Fibroblast of villous mesenchyme (primary cell): ENCODE measurements around the gene LHFPL3. TPM values are rescaled to one million over a fixed set of nuclear protein-coding genes. Genes with fewer than 3 reads are reported as not detected.

Experiments used
- DNase-seq: peaks from one replicate; pipeline ENCODE4 v3.0.0-alpha.2; 2010; ENCODE audit warnings: low read depth
- H3K4me3 ChIP-seq: 2 replicates; pipeline ENCODE4 v1.5.1; 2011; ENCODE audit warnings: low read depth, mild to moderate bottlenecking, low read length
- total RNA-seq: library from RNA; depleted of rRNA; stranded (reverse); fragments of >200 nt; gene quantifications from 2 replicates; pipeline ENCODE4 v1.2.3, GENCODE V29; 2012
- TF ChIP-seq, protein P1 (sequence below): IDR thresholded peaks from 2 replicates; pipeline ENCODE4 v1.5.1; 2012; ENCODE audit warnings: low read depth, mild to moderate bottlenecking, low read length; ENCODE audit not compliant: insufficient read depth

The LHFPL3 gene
- total RNA-seq, 1 donor, result not detected

DNA sequence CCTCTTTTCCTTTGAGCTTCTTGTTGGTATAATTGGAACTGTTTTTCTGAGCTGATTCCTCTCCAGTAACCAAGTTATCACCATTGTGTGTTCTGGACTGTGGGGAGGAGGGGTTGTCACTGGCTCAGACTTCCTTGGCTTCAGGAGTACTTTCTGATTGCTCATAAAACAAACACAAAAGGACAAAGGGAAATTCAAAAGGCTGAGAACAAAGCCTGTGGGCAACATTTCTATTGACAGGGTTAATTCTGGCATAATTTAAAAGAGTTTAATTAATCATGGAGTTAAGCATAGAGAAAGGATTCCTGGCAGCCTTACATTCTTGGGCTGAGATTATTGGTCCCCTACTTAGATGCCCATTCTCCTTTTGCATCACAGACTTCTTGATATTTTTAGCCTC lies 462.7 kb downstream of the LHFPL3 start:
- TF ChIP-seq, protein P1, sequence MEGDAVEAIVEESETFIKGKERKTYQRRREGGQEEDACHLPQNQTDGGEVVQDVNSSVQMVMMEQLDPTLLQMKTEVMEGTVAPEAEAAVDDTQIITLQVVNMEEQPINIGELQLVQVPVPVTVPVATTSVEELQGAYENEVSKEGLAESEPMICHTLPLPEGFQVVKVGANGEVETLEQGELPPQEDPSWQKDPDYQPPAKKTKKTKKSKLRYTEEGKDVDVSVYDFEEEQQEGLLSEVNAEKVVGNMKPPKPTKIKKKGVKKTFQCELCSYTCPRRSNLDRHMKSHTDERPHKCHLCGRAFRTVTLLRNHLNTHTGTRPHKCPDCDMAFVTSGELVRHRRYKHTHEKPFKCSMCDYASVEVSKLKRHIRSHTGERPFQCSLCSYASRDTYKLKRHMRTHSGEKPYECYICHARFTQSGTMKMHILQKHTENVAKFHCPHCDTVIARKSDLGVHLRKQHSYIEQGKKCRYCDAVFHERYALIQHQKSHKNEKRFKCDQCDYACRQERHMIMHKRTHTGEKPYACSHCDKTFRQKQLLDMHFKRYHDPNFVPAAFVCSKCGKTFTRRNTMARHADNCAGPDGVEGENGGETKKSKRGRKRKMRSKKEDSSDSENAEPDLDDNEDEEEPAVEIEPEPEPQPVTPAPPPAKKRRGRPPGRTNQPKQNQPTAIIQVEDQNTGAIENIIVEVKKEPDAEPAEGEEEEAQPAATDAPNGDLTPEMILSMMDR, result no peak
- no peak overlapping the region for H3K4me3 ChIP-seq
- DNase-seq, result no peak

DNA sequence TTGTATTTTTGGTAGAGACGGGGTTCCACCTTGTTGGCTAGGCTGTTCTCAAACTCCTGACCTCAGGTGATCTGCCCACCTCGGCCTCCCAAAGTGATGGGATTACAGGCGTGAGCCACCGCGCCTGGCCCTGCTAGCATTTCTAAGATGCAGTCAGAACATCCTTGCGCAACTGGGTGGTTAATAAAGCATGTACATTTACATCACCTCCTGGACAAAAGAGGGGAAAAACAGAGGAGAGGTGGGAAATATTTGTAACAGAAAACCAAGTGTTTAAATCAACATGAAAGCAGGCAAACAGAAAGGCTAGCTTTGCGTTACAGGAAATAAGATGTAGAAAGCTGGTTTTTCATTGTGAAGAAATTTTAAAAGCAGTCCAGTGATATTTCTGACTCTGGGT lies 464.7 kb downstream of the LHFPL3 start:
- DNase-seq, result no peak
- TF ChIP-seq, protein P1, result no peak
- H3K4me3 ChIP-seq, result no peak overlapping the region

DNA sequence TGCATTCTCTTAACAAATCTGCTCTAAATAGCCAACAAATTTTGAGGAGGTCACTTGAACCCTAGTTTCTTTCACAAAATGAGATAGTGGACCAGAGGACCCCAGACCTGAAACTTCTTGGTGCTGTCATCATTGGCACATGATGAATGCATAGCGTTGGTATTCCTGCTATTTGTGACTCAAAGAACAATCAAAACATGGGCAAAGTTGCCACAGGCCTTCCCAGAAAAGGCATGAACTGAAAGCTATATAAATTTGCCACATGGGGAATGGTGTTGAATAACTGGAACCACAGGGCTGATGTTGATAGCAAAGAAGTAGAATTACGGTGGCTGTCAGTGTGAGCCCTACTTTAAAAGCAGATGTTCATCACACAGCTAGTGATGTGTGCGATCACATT lies 465.8 kb downstream of the LHFPL3 start:
- TF ChIP-seq, protein P1, result no peak
- H3K4me3 ChIP-seq, result no peak overlapping the region
- DNase-seq, result no peak

DNA sequence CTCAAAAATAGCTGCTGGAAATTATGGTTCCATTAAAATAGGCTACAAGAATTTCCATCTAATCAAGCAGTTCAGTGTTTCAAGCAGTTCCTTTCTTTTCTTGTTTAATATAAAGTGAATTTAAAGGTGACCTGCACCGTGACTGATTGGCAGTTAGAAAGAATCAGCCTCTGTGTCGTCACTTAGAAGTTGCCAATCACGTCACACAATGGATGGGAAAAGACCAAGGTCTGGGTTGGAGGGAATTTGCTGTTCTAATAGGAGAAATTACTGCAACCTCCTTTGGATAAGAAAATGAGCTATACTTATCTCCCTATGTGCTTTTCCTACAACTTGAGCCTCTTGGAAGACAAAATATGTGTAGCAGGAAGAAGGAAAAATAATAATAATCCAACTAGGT lies 466.2 kb downstream of the LHFPL3 start:
- no peak for DNase-seq
- H3K4me3 ChIP-seq, result no peak overlapping the region
- TF ChIP-seq, protein P1, result no peak

DNA sequence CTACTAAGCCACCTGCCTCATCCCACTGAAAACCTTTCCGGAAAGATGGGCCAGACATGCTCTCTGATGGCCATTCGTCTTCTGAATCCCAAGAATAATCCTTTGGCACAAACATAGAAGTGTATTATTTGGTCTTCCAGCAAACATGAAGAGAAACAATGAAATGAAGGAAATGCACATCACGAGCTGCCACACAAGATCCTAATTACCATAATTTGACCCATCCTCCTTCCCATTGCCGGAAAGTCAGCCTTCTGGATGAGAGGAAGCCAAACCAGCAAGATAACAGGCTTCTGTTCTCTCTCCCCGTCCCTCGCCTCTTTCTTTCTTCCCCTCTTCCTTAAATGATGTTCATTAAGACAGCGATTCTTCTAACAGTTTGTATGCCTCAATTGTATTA lies 466.7 kb downstream of the LHFPL3 start:
- TF ChIP-seq, protein P1, result no peak
- H3K4me3 ChIP-seq, result no peak overlapping the region
- no peak for DNase-seq

DNA sequence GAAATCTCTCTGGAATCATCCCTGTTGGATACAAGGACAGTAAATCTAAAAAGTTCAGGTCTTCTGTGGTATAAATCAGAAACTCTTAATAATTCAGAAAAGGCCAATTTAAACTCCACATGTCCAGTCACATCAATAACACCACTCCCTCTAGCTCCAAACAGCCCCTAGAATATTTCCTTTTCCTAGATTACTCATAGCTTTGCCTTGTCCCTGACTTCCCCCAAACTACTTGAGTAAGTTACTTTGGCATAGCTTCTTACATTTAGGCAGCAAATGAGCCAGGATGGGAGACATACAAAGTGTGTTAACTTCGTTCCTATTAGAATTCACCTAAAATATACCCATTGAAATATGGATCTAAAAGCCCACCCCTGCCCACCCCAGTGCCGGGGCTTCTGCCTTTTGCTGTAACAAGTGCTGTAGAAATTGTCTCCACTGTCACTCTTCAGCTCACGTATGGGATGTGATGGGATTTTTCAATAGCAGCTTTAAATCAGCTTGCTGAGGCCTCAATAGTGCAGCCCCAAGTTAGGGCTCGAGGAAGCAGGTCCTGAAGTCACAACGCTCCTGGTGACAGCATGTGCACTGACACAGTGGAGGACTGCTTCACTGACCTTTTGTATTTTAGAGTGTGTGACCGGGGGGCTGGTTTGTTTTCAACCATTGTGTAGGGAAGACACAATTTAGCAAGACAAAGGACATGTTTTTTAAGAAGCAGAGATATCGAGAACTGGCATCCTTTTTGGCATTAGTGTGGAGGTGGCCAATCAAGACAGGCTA lies 467.4 kb downstream of the LHFPL3 start:
- TF ChIP-seq, protein P1, result no peak
- H3K4me3 ChIP-seq, result no peak overlapping the region
- no peak for DNase-seq

DNA sequence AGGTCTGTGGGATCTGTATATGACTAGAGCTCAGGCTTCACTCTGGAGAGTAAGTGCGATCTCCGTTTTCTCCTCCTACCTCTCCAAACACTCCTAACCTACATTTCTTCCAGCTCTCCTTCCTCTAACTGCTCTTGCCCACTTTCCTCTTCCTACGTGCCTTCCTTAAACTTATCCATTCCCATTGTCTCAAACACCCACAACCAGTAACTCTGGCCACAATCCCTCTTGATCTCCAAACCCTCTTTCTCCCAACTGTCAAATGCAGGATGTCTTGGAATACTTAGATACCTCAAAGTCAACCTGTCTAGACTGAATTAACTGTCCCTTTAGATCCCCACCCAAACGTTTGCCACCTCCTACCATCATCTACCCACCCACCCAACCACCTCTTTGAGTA lies 471.9 kb downstream of the LHFPL3 start:
- DNase-seq, result no peak
- no peak overlapping the region for H3K4me3 ChIP-seq
- TF ChIP-seq, protein P1, result no peak
